Heart right ventricle (tissue), 16 donors: ENCODE results near the gene ACR. TPM values are rescaled to one million over a fixed set of nuclear protein-coding genes. Genes with fewer than 3 reads are reported as not detected.
A peak's percentile ranks its signal among the peaks of the same experiment; 100 is the strongest.

Experiments used
- ATAC-seq, 8 donors: fragments of 200-7000 bp; cut with Tn5 transposase; one replicate each; pipeline ENCODE4 v1.9.1; 2020; ENCODE audit warnings: mild to moderate bottlenecking in 8 of 8, moderate library complexity in 8 of 8, moderate number of reproducible peaks in 1 of 8
- DNase-seq, 2 donors: peaks; one replicate each; pipeline ENCODE4 v3.0.0-alpha.2; 2020
- H3K27ac ChIP-seq, 10 donors: fragments of 200-600 bp; sonication (generic) in 2 of 10; one replicate each; pipeline versions ENCODE4 v1.5.0 to v1.8.0; 2020 to 2022; ENCODE audit warnings: mild to moderate bottlenecking in 3 of 10
- H3K27me3 ChIP-seq, 7 donors: fragments of 200-600 bp; one replicate each; pipeline ENCODE4 v1.8.0; 2021 to 2022; ENCODE audit warnings: mild to moderate bottlenecking in 2 of 7
- H3K36me3 ChIP-seq, 9 donors: fragments of 200-600 bp; sonication (generic) in 1 of 9; one replicate each; pipeline versions ENCODE4 v1.5.0 to v1.8.0; 2020 to 2022; ENCODE audit warnings: mild to moderate bottlenecking in 2 of 9
- H3K4me1 ChIP-seq, 9 donors: fragments of 200-600 bp; sonication (generic) in 1 of 9; one replicate each; pipeline versions ENCODE4 v1.5.0 to v1.8.0; 2020 to 2022; ENCODE audit warnings: mild to moderate bottlenecking in 4 of 9
- H3K4me3 ChIP-seq, 10 donors: fragments of 200-600 bp; sonication (generic) in 2 of 10; one replicate each; pipeline versions ENCODE4 v1.5.0 to v1.8.0; 2020 to 2022; ENCODE audit warnings: mild to moderate bottlenecking in 7 of 10, moderate library complexity in 2 of 10
- H3K9me3 ChIP-seq, 11 donors: fragments of 200-600 bp in 10 of 11; sonication (generic) in 2 of 11; one replicate each; pipeline versions ENCODE4 v1.5.0 to v1.8.0; 2013 to 2022; ENCODE audit warnings: mild to moderate bottlenecking in 2 of 11, control low read depth in 1 of 11, moderate library complexity in 1 of 11
- WGBS, 2 donors: extraction: QIAGEN DNeasy Blood & Tissue Kit; methylation state at CpG; one replicate each; pipeline ENCODE4 v1.1.7; 2013; ENCODE audit warnings: inconsistent platforms in 1 of 2; 5-methylcytosine and 5-hydroxymethylcytosine counted together
- intact Hi-C, 10 donors: fragments of 100-400 bp; cut with DNase I; formaldehyde crosslinking; loops; one replicate each; pipeline versions ENCODE4 v1.11.1 to v1.14.2; 2022
- polyA plus RNA-seq, 2 donors: library from polyadenylated mRNA; stranded (reverse); fragments of 200-250 nt; gene quantifications; one replicate each; pipeline ENCODE4 v1.2.3, GENCODE V29; 2013
- total RNA-seq, 10 donors: library from RNA; stranded (reverse); fragmentation: NEBNext Ultra II Directional in 3 of 10; extraction: Animal tissue kit (Norgen Biotek cat#: 25700) in 3 of 10; gene quantifications; one replicate each; pipeline versions ENCODE4 v1.2.1 to v1.2.4, GENCODE V29; 2021 to 2023
- TF ChIP-seq, protein P1 (sequence below), 9 donors: fragments of 200-600 bp; sonication (generic) in 2 of 9; IDR thresholded peaks; one replicate each; pipeline versions ENCODE4 v1.5.0 to v1.8.0; 2021 to 2022; ENCODE audit warnings: antibody characterized with exemption in 9 of 9, mild to moderate bottlenecking in 5 of 9, moderate library complexity in 1 of 9
- donor health status: Arrhythmogenic right ventricular cardiomyopathy.
- donor health status: ischemic (EF 13 %, LVEDD 7.1; RV severe dilation, severe dysfunction).
- donor health status: healthy with polysubstance abuse.
- donor health status: DM: no; HTN: yes; CAD: no.
- donor health status: DM: no; HTN: no; CAD: no.
- donor health status: ischemic (EF 25% LVEDD 6.9; RV normal size, moderate dysfunction).
- donor health status: ischemic (EF 25% LVEDD 5.7; RV mildly dilated, moderate dysfunction).
- donor health status: healthy.
- donor health status: DM: yes; HTN: yes; CAD: no.
- donor health status: Ischemic cardiomyopathy.
- donor health status: ischemic (EF 35%, LVEDD 5.7; RV mildly dilated, moderate dysfunction).
- donor health status: nonischemic (EF 11% LVEDD 7.7; RV severe dilation, severe dysfunction).
- donor health status: DM: yes; HTN: yes; CAD: no.
- donor health status: PGD.
- donor health status: ischemic (EF 29% LVEDD 5.4; RV normal size, mild dysfunction).
- donor health status: nonischemic (EF 23%, LVEDD 6.1; RV moderate dilation, normal function).

The ACR gene
- total and polyA plus RNA-seq, 12 donors = 0.13 to 1.1 (median 0.50) TPM; not detected in 1

DNA sequence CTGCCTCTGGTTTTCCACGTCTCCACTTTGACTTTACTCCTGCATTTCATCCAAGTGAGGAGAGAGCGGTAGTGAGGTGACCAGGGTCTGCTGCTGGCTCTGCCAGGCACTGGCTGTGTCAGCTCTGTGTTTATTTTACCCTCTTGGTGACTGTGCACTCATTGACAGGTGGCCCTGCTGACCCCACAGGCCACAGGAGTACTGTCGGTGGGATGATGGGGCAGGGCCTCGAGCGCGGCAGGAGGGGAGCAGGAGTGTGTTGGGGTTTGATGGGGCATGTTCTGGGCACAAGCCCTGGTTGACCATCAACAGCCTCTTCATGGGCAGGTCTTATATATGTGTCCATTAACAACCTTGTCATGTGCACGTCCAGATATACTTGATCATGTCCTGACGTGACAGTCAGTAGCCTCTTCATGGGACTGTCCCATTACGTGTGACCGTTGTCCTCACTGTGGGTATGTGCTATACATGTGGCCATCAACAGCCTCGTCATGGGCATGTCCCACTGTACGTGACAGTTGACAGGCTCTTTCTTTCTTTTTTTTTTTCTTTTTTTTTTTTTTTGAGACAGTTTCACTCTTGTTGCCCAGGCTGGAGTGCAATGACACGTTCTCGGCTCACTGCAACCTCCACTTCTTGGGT is 31.4 kb upstream of the ACR start:
- ATAC-seq = no peak
- TF ChIP-seq, protein P1, sequence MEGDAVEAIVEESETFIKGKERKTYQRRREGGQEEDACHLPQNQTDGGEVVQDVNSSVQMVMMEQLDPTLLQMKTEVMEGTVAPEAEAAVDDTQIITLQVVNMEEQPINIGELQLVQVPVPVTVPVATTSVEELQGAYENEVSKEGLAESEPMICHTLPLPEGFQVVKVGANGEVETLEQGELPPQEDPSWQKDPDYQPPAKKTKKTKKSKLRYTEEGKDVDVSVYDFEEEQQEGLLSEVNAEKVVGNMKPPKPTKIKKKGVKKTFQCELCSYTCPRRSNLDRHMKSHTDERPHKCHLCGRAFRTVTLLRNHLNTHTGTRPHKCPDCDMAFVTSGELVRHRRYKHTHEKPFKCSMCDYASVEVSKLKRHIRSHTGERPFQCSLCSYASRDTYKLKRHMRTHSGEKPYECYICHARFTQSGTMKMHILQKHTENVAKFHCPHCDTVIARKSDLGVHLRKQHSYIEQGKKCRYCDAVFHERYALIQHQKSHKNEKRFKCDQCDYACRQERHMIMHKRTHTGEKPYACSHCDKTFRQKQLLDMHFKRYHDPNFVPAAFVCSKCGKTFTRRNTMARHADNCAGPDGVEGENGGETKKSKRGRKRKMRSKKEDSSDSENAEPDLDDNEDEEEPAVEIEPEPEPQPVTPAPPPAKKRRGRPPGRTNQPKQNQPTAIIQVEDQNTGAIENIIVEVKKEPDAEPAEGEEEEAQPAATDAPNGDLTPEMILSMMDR (IDR thresholded peaks at IDR 0.05) = no peak
- intact Hi-C loops = no loop called here
- Histone ChIP-seq H3K9me3 (no peaks in the 10 kb centered on the region), H3K27me3 (no peaks in the 10 kb centered on the region), H3K27ac (no peak overlapping the region), H3K4me1 (peaks cover 0 to 59% (median 25%) of the 10 kb centered on the region in 9 donors), H3K4me3 (no peak overlapping the region), H3K36me3 (peaks cover 0 to 98% (median 0%) of the 10 kb centered on the region in 9 donors)
- no peak for DNase-seq
- WGBS, 2 donors = 89% methylated on average over 14 of the region's 14 CpGs

DNA sequence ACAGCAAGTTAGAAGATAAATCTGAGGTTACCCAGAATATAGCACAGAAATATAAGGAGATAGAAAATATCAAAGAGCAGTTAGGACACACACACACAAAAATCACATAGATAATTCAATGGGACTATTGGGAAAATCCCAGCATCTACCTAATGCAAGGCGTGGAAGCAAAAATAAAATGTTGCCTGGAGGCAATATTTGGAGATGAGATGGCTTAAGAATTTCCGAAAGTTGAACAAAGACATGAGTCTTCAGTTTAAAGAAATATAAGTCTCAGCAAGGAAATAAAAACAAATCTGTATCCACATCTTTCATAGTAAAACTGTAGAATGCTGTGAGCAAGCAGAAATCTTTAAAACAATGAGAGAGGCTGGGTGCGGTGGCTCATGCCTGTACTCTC is 29.5 kb upstream of the ACR start:
- peaks cover 3 to 65% (median 42%) of the 10 kb centered on the region in 9 donors for H3K4me1 ChIP-seq
- no peak for ATAC-seq

DNA sequence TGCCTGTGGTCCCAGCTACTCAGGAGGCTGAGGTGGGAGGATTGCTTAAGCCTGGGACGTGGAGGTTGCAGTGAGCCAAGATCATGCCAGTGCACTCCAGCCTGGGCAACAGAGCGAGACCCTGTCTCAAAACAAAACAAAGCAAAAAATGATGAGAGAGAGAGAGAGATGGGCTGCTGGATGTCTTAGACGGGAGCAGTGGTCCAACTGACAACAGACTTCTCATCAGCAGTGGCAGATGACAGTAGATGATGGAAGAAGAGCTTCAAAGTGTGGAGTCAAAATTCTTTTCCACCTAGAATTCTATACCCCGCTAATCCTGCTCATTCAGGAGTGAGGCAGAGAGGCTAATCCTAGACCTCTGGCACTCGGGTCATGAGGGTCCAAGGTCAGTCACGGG is 29.0 kb upstream of the ACR start:
- Histone ChIP-seq H3K27ac (no peak overlapping the region), H3K4me3 (no peak overlapping the region), H3K36me3 (peaks cover 0 to 83% (median 0%) of the 10 kb centered on the region in 9 donors), H3K9me3 (no peaks in the 10 kb centered on the region), H3K4me1 (peaks cover 5 to 65% (median 43%) of the 10 kb centered on the region in 9 donors), H3K27me3 (no peaks in the 10 kb centered on the region)
- DNase-seq (no peak), ATAC-seq (no peak)
- intact Hi-C loops = no loop called here
- 89 to 95% methylated on average over 6 of the region's 6 CpGs for WGBS, 2 donors
- TF ChIP-seq, protein P1 (IDR thresholded peaks at IDR 0.05) = no peak

More for the DNA sequence above, 29.5 kb upstream of the ACR start:
- no peak for DNase-seq
- intact Hi-C loops = no loop called here
- TF ChIP-seq, protein P1 (IDR thresholded peaks at IDR 0.05) = no peak
- no peaks in the 10 kb centered on the region for H3K27me3 ChIP-seq
- 97 to 98% methylated on average over 3 of the region's 3 CpGs for WGBS, 2 donors
- H3K9me3 ChIP-seq = no peaks in the 10 kb centered on the region
- no peak overlapping the region for H3K4me3 ChIP-seq
- H3K36me3 ChIP-seq = peaks cover 0 to 88% (median 0%) of the 10 kb centered on the region in 9 donors
- no peak overlapping the region for H3K27ac ChIP-seq

DNA sequence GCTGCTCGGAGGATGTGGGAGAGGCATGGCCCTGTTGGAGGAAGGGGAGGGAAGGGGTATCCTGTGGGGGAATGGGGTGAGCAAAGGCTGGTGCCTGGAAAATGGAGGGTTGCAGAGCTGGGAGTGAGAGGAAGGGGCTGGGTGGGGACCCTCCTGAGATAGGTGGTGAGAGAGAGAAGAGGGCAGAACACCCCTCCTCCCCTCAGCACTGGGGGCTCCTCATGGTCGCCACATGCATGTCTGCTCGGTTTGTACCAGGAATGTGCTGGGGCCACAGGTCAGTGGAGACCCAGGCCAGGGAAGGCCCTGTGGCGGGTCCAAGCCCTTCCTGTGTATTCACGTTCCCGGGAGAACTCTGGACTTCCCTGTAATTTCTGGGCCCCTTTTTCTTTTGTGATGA is 27.8 kb upstream of the ACR start:
- no peaks in the 10 kb centered on the region for H3K27me3 ChIP-seq
- WGBS, 2 donors = 67 to 76% methylated on average over 6 of the region's 6 CpGs
- H3K27ac ChIP-seq = peak overlapping the region in 1 of 10 donors; percentile 27
- TF ChIP-seq, protein P1 (IDR thresholded peaks at IDR 0.05) = no peak
- intact Hi-C loops = loop anchor here in 2 of 10 donors (5.0 kb wide), 2 partner anchors 73 to 83 kb away; partner anchors contain the start of gene ARSA (in 1 of the 2)
- H3K36me3 ChIP-seq = peaks cover 0 to 77% (median 4%) of the 10 kb centered on the region in 9 donors
- H3K4me3 ChIP-seq = no peak overlapping the region
- H3K9me3 ChIP-seq = no peaks in the 10 kb centered on the region
- H3K4me1 ChIP-seq = peaks cover 5 to 64% (median 45%) of the 10 kb centered on the region in 9 donors
- ATAC-seq (no peak), DNase-seq (no peak)
